ENCODE measurements around the gene NXPH4.

NXPH4 gene

DNA sequence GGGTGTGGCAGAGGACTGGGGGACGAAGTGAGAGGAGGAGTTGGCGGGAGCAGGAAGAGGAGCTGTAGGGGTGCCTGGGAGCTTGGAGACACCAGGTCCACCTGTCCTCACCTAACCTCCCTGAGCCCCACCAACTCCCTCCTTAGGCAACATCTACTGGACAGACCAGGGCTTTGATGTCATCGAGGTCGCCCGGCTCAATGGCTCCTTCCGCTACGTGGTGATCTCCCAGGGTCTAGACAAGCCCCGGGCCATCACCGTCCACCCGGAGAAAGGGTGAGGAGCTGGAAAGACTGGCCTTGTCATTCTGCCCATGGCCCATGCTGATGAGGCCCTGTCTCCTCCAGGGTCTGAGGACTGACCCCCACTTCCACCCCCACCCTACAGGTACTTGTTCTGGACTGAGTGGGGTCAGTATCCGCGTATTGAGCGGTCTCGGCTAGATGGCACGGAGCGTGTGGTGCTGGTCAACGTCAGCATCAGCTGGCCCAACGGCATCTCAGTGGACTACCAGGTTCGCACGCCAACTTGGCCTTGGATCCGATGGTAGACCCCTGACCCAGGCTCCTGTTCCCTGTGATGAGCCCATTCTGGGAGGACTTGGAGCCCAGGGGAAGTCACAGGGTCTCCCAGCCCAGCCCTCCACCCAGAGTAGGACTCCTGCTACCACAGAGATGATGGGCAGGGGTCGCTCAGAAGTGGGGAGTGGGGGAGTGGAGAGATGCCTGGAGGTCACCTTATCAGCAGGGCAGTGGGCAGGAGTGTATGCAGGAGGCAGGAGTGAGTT, 32.5 kb upstream of the NXPH4 start:
- H3K36me3 ChIP-seq (ENCODE audit: control insufficient read depth in 2 of 2, insufficient read depth in 2 of 2, low read length in 2 of 2), result peaks cover 58 to 69% of the 10 kb centered on the region in 2 donors
- H3K9me3 ChIP-seq (ENCODE audit: control insufficient read depth in 2 of 2, low read length in 2 of 2), result no peaks in the 10 kb centered on the region

DNA sequence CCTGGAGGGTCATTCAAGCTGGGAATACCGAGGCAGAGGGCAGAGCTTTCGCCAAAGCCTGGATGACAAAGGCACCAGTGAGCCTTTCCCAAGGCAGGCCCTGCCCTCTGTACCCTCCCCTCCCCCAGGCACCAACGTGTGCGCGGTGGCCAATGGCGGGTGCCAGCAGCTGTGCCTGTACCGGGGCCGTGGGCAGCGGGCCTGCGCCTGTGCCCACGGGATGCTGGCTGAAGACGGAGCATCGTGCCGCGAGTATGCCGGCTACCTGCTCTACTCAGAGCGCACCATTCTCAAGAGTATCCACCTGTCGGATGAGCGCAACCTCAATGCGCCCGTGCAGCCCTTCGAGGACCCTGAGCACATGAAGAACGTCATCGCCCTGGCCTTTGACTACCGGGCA, 31.2 kb upstream of the NXPH4 start:
- no peak overlapping the region for H3K9ac ChIP-seq (ENCODE audit: low read length in 2 of 2)
- H3K9me3 ChIP-seq (ENCODE audit: control insufficient read depth in 2 of 2, low read length in 2 of 2), result no peaks in the 10 kb centered on the region
- peaks cover 53 to 60% of the 10 kb centered on the region in 2 donors for H3K36me3 ChIP-seq (ENCODE audit: control insufficient read depth in 2 of 2, insufficient read depth in 2 of 2, low read length in 2 of 2)
- H3K27ac ChIP-seq (ENCODE audit: low read length), result no peak overlapping the region
- no peaks in the 10 kb centered on the region for H3K27me3 ChIP-seq (ENCODE audit: control insufficient read depth in 1 of 2, insufficient read depth in 2 of 2, low read length in 2 of 2)
- no peak overlapping the region for H3K4me3 ChIP-seq (ENCODE audit: low read length in 2 of 2)
- H3K4me1 ChIP-seq (ENCODE audit: control insufficient read depth, insufficient read depth, low read length), result no peaks in the 10 kb centered on the region

More for the DNA sequence above, 32.5 kb upstream of the NXPH4 start:
- Histone ChIP-seq H3K4me1 (ENCODE audit: control insufficient read depth, insufficient read depth, low read length) (no peaks in the 10 kb centered on the region), H3K4me3 (ENCODE audit: low read length in 2 of 2) (no peak overlapping the region), H3K27me3 (ENCODE audit: control insufficient read depth in 1 of 2, insufficient read depth in 2 of 2, low read length in 2 of 2) (no peaks in the 10 kb centered on the region), H3K9ac (ENCODE audit: low read length in 2 of 2) (no peak overlapping the region), H3K27ac (ENCODE audit: low read length) (no peak overlapping the region)

DNA sequence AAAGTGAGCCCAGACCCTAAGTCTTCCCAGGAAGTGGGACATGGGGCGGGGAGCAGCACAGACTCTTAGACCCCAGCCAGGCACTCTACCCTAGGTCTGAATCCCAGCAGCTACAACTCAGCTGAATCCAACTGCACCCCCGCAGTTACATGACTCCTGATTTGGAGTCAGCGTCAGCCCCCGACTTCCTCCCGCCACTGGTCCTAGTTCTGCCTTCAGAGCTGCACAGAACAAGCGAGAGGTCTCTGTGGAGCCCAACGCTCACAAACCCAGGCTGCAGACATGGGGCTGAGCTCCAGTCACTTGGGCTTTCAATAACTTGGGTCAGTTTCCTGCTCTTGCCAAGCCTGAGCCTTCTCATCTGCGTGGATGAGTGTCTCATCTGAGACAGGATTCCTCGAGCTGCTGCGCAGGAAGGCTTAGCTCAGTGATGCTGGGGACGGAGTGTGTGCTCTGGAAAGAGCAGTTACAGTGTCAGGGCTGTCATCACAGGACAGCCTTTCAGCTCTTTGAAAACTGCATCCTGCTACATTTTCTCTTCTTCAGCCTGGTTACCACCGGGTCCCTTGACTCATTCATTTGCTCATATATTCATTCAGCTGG, 30.6 kb upstream of the NXPH4 start:
- no peaks in the 10 kb centered on the region for H3K27me3 ChIP-seq (ENCODE audit: control insufficient read depth in 1 of 2, insufficient read depth in 2 of 2, low read length in 2 of 2)
- H3K27ac ChIP-seq (ENCODE audit: low read length), result no peak overlapping the region
- H3K4me3 ChIP-seq (ENCODE audit: low read length in 2 of 2), result no peak overlapping the region
- H3K36me3 ChIP-seq (ENCODE audit: control insufficient read depth in 2 of 2, insufficient read depth in 2 of 2, low read length in 2 of 2), result peaks cover 58 to 61% of the 10 kb centered on the region in 2 donors
- no peaks in the 10 kb centered on the region for H3K9me3 ChIP-seq (ENCODE audit: control insufficient read depth in 2 of 2, low read length in 2 of 2)
- H3K4me1 ChIP-seq (ENCODE audit: control insufficient read depth, insufficient read depth, low read length), result no peaks in the 10 kb centered on the region
- H3K9ac ChIP-seq (ENCODE audit: low read length in 2 of 2), result no peak overlapping the region

DNA sequence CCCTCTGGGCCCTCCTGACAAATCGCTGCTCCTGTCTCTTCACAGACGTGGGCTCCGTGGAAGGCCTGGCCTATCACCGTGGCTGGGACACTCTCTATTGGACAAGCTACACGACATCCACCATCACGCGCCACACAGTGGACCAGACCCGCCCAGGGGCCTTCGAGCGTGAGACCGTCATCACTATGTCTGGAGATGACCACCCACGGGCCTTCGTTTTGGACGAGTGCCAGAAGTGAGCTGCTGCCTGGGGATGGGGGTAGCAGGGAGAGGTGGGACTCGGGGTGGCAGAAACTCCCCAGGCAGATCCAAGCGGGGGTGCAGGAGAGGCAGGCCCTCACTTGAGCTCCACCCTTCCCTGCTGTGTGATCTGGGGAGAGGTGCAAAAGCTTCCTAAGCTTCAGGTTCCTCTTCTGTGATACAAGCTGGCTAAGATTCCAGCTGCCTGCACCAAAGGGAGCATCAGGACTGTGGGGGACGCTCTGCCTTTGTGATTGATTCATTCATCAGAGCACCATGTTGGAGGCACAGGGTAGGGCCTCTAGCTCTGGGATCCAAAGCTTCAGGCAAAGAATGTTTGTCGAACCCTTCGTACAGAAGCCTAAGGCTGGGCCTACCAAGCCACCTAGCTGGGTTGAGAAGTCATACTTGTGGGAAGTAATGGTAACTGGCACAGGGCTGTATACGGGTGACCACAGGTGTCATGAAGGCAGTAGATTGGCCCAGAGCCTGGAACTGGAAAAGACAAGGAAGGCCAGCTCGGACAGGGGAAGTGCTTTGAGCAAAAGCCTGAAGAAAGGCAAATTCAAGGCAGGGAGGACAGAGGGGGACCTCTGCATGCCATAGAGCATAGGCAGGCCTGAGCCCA, 29.1 kb upstream of the NXPH4 start:
- H3K36me3 ChIP-seq (ENCODE audit: control insufficient read depth in 2 of 2, insufficient read depth in 2 of 2, low read length in 2 of 2), result peaks cover 69 to 70% of the 10 kb centered on the region in 2 donors
- no peak overlapping the region for H3K9ac ChIP-seq (ENCODE audit: low read length in 2 of 2)
- no peaks in the 10 kb centered on the region for H3K4me1 ChIP-seq (ENCODE audit: control insufficient read depth, insufficient read depth, low read length)
- no peak overlapping the region for H3K27ac ChIP-seq (ENCODE audit: low read length)
- H3K4me3 ChIP-seq (ENCODE audit: low read length in 2 of 2), result no peak overlapping the region
- H3K27me3 ChIP-seq (ENCODE audit: control insufficient read depth in 1 of 2, insufficient read depth in 2 of 2, low read length in 2 of 2), result no peaks in the 10 kb centered on the region
- H3K9me3 ChIP-seq (ENCODE audit: control insufficient read depth in 2 of 2, low read length in 2 of 2), result no peaks in the 10 kb centered on the region

DNA sequence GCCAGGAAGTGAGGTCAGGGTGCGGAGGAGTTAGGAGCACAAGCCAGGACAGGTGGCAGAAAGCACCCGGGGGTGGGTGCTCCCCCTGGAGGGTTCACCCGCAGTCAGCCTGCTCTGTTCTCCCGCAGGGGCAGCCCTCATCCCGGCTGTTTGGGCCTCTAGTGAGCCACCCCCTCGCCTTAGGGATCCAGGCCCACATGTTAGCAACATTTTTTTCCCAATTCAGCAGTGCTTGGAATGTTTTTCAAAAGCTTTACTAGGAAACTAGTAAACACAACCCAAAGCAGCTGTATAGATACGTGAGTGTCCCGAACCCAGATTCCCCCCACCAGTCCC, 28.5 kb upstream of the NXPH4 start:
- H3K9me3 ChIP-seq (ENCODE audit: control insufficient read depth in 2 of 2, low read length in 2 of 2), result no peaks in the 10 kb centered on the region

DNA sequence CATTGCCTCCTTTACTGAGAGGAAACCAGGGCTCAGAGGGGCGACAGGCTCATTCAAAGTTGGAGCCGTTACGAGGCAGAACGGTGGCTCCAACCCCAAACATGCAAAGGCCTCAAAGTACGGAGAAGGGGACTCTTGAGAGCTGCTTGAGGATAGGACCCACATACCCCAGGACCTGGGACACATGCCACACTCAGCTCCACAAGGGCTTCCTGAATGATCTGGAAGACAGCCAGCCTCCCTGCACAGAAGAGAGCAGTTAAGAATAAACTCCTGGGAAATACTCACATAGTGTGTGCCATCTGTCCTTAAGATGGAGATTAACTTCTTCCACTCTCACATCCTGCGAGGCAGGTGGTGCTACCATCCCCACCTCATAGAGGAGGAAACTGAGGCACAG, 26.6 kb upstream of the NXPH4 start:
- Histone ChIP-seq H3K36me3 (ENCODE audit: control insufficient read depth in 2 of 2, insufficient read depth in 2 of 2, low read length in 2 of 2) (peaks cover 76 to 78% of the 10 kb centered on the region in 2 donors), H3K27ac (ENCODE audit: low read length) (no peak overlapping the region), H3K4me1 (ENCODE audit: control insufficient read depth, insufficient read depth, low read length) (no peaks in the 10 kb centered on the region), H3K27me3 (ENCODE audit: control insufficient read depth in 1 of 2, insufficient read depth in 2 of 2, low read length in 2 of 2) (no peaks in the 10 kb centered on the region), H3K4me3 (ENCODE audit: low read length in 2 of 2) (no peak overlapping the region), H3K9ac (ENCODE audit: low read length in 2 of 2) (no peak overlapping the region), H3K9me3 (ENCODE audit: control insufficient read depth in 2 of 2, low read length in 2 of 2) (no peaks in the 10 kb centered on the region)

More for the DNA sequence above, 28.5 kb upstream of the NXPH4 start:
- Histone ChIP-seq H3K4me1 (ENCODE audit: control insufficient read depth, insufficient read depth, low read length) (no peaks in the 10 kb centered on the region), H3K36me3 (ENCODE audit: control insufficient read depth in 2 of 2, insufficient read depth in 2 of 2, low read length in 2 of 2) (peaks cover 74 to 75% of the 10 kb centered on the region in 2 donors), H3K27me3 (ENCODE audit: control insufficient read depth in 1 of 2, insufficient read depth in 2 of 2, low read length in 2 of 2) (no peaks in the 10 kb centered on the region), H3K4me3 (ENCODE audit: low read length in 2 of 2) (no peak overlapping the region), H3K9ac (ENCODE audit: low read length in 2 of 2) (no peak overlapping the region), H3K27ac (ENCODE audit: low read length) (no peak overlapping the region)

DNA sequence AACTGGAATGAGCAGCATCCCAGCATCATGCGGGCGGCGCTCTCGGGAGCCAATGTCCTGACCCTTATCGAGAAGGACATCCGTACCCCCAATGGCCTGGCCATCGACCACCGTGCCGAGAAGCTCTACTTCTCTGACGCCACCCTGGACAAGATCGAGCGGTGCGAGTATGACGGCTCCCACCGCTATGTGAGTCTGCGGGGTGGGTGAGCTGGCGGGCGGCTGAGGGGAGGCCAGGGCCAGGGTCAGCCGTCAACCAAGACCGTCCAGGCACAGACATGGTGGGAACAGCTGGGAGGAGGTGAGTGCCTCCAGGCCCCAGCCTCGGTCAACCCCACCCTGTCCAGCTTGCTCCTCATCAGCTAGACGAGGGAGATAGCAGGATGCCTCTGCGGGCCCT, 25.8 kb upstream of the NXPH4 start:
- Histone ChIP-seq H3K4me3 (ENCODE audit: low read length in 2 of 2) (no peak overlapping the region), H3K36me3 (ENCODE audit: control insufficient read depth in 2 of 2, insufficient read depth in 2 of 2, low read length in 2 of 2) (peaks cover 76 to 79% of the 10 kb centered on the region in 2 donors), H3K27ac (ENCODE audit: low read length) (no peak overlapping the region), H3K9me3 (ENCODE audit: control insufficient read depth in 2 of 2, low read length in 2 of 2) (no peaks in the 10 kb centered on the region), H3K27me3 (ENCODE audit: control insufficient read depth in 1 of 2, insufficient read depth in 2 of 2, low read length in 2 of 2) (no peaks in the 10 kb centered on the region), H3K4me1 (ENCODE audit: control insufficient read depth, insufficient read depth, low read length) (no peaks in the 10 kb centered on the region), H3K9ac (ENCODE audit: low read length in 2 of 2) (no peak overlapping the region)

DNA sequence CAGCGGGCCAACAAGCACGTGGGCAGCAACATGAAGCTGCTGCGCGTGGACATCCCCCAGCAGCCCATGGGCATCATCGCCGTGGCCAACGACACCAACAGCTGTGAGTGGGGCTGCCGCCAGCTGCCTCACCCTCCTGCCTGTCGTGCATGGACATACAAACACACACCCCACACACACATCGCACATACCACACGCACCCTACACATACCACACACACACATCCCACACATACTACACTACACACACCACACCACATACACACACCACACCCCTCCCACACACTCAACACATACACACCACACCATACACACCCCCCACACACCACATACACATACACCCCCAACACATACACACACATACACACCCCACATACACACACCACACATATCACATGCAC, 25.2 kb upstream of the NXPH4 start:
- no peaks in the 10 kb centered on the region for H3K27me3 ChIP-seq (ENCODE audit: control insufficient read depth in 1 of 2, insufficient read depth in 2 of 2, low read length in 2 of 2)
- H3K27ac ChIP-seq (ENCODE audit: low read length), result no peak overlapping the region
- no peak overlapping the region for H3K9ac ChIP-seq (ENCODE audit: low read length in 2 of 2)
- no peaks in the 10 kb centered on the region for H3K4me1 ChIP-seq (ENCODE audit: control insufficient read depth, insufficient read depth, low read length)
- no peaks in the 10 kb centered on the region for H3K9me3 ChIP-seq (ENCODE audit: control insufficient read depth in 2 of 2, low read length in 2 of 2)
- H3K36me3 ChIP-seq (ENCODE audit: control insufficient read depth in 2 of 2, insufficient read depth in 2 of 2, low read length in 2 of 2), result peaks cover 76 to 79% of the 10 kb centered on the region in 2 donors
- H3K4me3 ChIP-seq (ENCODE audit: low read length in 2 of 2), result no peak overlapping the region

DNA sequence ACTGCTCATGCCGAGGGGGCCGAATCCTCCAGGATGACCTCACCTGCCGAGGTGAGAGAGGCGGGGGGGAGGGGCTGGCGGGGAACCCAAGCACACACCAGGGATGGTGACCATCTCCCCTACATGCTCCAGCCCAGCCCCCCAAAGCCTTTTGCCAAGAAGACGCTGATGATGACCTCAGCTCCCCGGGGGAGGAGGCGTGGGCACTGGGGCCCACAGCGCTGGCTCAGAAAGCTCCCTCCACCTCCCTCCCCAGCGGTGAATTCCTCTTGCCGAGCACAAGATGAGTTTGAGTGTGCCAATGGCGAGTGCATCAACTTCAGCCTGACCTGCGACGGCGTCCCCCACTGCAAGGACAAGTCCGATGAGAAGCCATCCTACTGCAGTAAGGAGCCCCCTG, 23.7 kb upstream of the NXPH4 start:
- Histone ChIP-seq H3K36me3 (ENCODE audit: control insufficient read depth in 2 of 2, insufficient read depth in 2 of 2, low read length in 2 of 2) (peaks cover 79 to 82% of the 10 kb centered on the region in 2 donors), H3K27ac (ENCODE audit: low read length) (no peak overlapping the region), H3K4me3 (ENCODE audit: low read length in 2 of 2) (no peak overlapping the region), H3K4me1 (ENCODE audit: control insufficient read depth, insufficient read depth, low read length) (no peaks in the 10 kb centered on the region), H3K9me3 (ENCODE audit: control insufficient read depth in 2 of 2, low read length in 2 of 2) (no peaks in the 10 kb centered on the region), H3K27me3 (ENCODE audit: control insufficient read depth in 1 of 2, insufficient read depth in 2 of 2, low read length in 2 of 2) (no peaks in the 10 kb centered on the region), H3K9ac (ENCODE audit: low read length in 2 of 2) (no peak overlapping the region)

DNA sequence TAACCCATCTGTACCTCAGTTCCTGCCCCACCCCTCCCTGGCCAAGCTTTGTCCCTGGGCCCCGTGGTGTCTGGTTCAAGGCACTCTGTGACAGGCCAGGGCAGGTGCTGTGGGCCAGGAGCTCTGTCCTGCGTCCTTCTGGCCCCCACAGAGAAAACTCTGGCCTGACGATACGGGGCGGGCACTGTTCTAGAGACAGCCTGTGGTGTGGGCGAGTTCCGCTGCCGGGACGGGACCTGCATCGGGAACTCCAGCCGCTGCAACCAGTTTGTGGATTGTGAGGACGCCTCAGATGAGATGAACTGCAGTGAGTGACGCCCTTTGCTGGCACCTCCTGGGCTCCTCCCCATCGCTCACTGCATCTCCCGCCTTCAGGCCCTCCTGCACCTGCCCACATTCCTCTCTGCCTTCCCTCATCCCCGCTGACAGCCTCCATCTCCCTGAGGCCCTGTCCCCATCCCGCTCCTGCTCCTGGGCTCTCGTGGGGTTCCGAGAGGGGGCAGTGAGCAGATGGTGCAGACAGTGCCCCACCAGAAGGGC, 22.8 kb upstream of the NXPH4 start:
- Histone ChIP-seq H3K36me3 (ENCODE audit: control insufficient read depth in 2 of 2, insufficient read depth in 2 of 2, low read length in 2 of 2) (peaks cover 82 to 83% of the 10 kb centered on the region in 2 donors), H3K27me3 (ENCODE audit: control insufficient read depth in 1 of 2, insufficient read depth in 2 of 2, low read length in 2 of 2) (no peaks in the 10 kb centered on the region), H3K27ac (ENCODE audit: low read length) (no peak overlapping the region), H3K9me3 (ENCODE audit: control insufficient read depth in 2 of 2, low read length in 2 of 2) (no peaks in the 10 kb centered on the region), H3K9ac (ENCODE audit: low read length in 2 of 2) (no peak overlapping the region), H3K4me3 (ENCODE audit: low read length in 2 of 2) (no peak overlapping the region), H3K4me1 (ENCODE audit: control insufficient read depth, insufficient read depth, low read length) (no peaks in the 10 kb centered on the region)

Measured in stomach smooth muscle (tissue), 2 donors.